Measurements from ENCODE around the gene TMEM94. TPM values are rescaled to one million over a fixed set of nuclear protein-coding genes. Genes with fewer than 3 reads are reported as not detected.

TMEM94 gene
- total and polyA plus RNA-seq, 9 of the 15 experiments (the other 6 are each of a cell fraction or from before 2014, with no cell fraction given), result 0.35 to 48.1 (median 14.4) TPM

DNA sequence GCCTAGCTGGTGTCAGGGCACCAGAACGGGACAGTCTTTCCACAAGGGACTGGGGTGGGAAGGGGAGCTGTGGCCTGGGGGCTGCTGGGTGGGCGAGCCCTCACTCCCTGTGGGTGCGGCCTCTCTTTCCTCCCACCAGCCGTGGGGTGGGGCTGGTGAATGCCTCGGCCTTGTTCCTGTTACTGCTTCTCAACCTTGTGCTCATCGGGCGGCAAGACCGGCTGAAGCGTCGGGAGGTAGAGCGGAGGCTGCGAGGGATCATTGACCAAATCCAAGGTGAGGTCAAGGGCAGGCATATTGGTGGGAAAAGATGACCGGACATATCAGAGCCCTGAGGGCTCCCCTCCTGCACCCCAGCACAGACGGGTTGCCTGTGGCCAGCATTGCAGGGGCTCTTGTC, 29.7 kb downstream of the TMEM94 start (continued):
- TF ChIP-seq, protein P1, sequence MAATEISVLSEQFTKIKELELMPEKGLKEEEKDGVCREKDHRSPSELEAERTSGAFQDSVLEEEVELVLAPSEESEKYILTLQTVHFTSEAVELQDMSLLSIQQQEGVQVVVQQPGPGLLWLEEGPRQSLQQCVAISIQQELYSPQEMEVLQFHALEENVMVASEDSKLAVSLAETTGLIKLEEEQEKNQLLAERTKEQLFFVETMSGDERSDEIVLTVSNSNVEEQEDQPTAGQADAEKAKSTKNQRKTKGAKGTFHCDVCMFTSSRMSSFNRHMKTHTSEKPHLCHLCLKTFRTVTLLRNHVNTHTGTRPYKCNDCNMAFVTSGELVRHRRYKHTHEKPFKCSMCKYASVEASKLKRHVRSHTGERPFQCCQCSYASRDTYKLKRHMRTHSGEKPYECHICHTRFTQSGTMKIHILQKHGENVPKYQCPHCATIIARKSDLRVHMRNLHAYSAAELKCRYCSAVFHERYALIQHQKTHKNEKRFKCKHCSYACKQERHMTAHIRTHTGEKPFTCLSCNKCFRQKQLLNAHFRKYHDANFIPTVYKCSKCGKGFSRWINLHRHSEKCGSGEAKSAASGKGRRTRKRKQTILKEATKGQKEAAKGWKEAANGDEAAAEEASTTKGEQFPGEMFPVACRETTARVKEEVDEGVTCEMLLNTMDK (IDR thresholded peaks at IDR 0.05; ENCODE audit: borderline replicate concordance, insufficient read depth, low read depth, low read length, poor library complexity, severe bottlenecking), result no peak
- TF ChIP-seq, protein P2, sequence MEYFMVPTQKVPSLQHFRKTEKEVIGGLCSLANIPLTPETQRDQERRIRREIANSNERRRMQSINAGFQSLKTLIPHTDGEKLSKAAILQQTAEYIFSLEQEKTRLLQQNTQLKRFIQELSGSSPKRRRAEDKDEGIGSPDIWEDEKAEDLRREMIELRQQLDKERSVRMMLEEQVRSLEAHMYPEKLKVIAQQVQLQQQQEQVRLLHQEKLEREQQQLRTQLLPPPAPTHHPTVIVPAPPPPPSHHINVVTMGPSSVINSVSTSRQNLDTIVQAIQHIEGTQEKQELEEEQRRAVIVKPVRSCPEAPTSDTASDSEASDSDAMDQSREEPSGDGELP (CRISPR knock-in tag; IDR thresholded peaks at IDR 0.05; ENCODE audit: borderline replicate concordance), result no peak
- TF ChIP-seq EHMT2 (IDR thresholded peaks at IDR 0.05), result no peak
- no peak for TF ChIP-seq IRF2 (CRISPR knock-in tag; IDR thresholded peaks at IDR 0.05)
- TF ChIP-seq, protein P3, sequence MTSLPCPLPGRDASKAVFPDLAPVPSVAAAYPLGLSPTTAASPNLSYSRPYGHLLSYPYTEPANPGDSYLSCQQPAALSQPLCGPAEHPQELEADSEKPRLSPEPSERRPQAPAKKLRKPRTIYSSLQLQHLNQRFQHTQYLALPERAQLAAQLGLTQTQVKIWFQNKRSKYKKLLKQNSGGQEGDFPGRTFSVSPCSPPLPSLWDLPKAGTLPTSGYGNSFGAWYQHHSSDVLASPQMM (CRISPR knock-in tag; IDR thresholded peaks at IDR 0.05), result no peak
- TF ChIP-seq NFE2 (IDR thresholded peaks at IDR 0.05; ENCODE audit: low read depth), result no peak
- no peak for TF ChIP-seq ETV5 (CRISPR knock-in tag; IDR thresholded peaks at IDR 0.05; ENCODE audit: low read depth)
- no peak for TF ChIP-seq PTBP1 (IDR thresholded peaks at IDR 0.05; ENCODE audit: low read depth, low read length)
- TF ChIP-seq MCM7 (IDR thresholded peaks at IDR 0.05), result no peak
- TF ChIP-seq POLR3A (IDR thresholded peaks at IDR 0.05; ENCODE audit: borderline replicate concordance, extremely low read depth, insufficient read depth, insufficient read length), result no peak
- no peak for TF ChIP-seq MEF2D (tag; conservative IDR thresholded peaks at IDR 0.05; ENCODE audit: low read depth)
